Kidney glomerular epithelial cell (primary cell): ENCODE data around the gene MAGEA2B.
"Not testable (repeated sequence)": the region's sequence is repeated elsewhere in the genome, so short reads cannot be mapped to it uniquely, and the experiment has no call there.

Source experiments
- DNase-seq: peaks from one replicate; lab custom pipeline; 2025; lab: John Stamatoyannopoulos, UW

Gene MAGEA2B

GRCh38 chrX:152713815-152714787, at the start of gene MAGEA2B:
TSS of gene MAGEA2B (plus strand) at chrX:152714628. CDS start at chrX:152717107, 2,479 bp downstream.
- DNase-seq: not testable (repeated sequence)

GRCh38 chrX:152674135-152674534, 40.3 kb upstream of the MAGEA2B start:
- no peak for DNase-seq

GRCh38 chrX:152674652-152675051, 39.8 kb upstream of the MAGEA2B start:
- DNase-seq: not testable (repeated sequence)

GRCh38 chrX:152681012-152681411, 33.4 kb upstream of the MAGEA2B start:
- DNase-seq: not testable (repeated sequence)

GRCh38 chrX:152697952-152698931, 16.2 kb upstream of the MAGEA2B start, which contains the start of gene MAGEA3:
TSS of gene MAGEA3 (plus strand) at chrX:152698794. CDS start at chrX:152700833, 2,039 bp downstream.
- DNase-seq: not testable (repeated sequence)

GRCh38 chrX:152700390-152700789, 14.0 kb upstream of the MAGEA2B start:
- not testable (repeated sequence) for DNase-seq

GRCh38 chrX:152706500-152706899, 7.9 kb upstream of the MAGEA2B start:
- DNase-seq: not testable (repeated sequence)

GRCh38 chrX:152709173-152709572, 5.3 kb upstream of the MAGEA2B start, which contains the start of gene CSAG2:
TSS of gene CSAG2 (minus strand) at chrX:152709273. CDS start at chrX:152709112, 161 bp downstream.
- DNase-seq: not testable (repeated sequence)

- DNase-seq: not testable (repeated sequence)
Observed at GRCh38 chrX:152713195-152713594, 1.2 kb upstream of the MAGEA2B start.

GRCh38 chrX:152725409-152725808, 11.0 kb downstream of the MAGEA2B start:
- DNase-seq: no peak

GRCh38 chrX:152733261-152733975, 19.0 kb downstream of the MAGEA2B start, which contains the start of the genes CSAG1 and MAGEA12:
TSS of gene CSAG1 (minus strand) at chrX:152733721. CDS start at chrX:152732460, 1,261 bp downstream.
TSS of gene MAGEA12 (plus strand) at chrX:152733757. CDS start at chrX:152736162, 2,405 bp downstream.
- no peak for DNase-seq

GRCh38 chrX:152734143-152734858, 19.9 kb downstream of the MAGEA2B start:
- not testable (repeated sequence) for DNase-seq

GRCh38 chrX:152735101-152735500, 20.7 kb downstream of the MAGEA2B start:
- no peak for DNase-seq

- no peak for DNase-seq
Observed at GRCh38 chrX:152735860-152736511, 21.6 kb downstream of the MAGEA2B start.

GRCh38 chrX:152736528-152736927, 22.1 kb downstream of the MAGEA2B start:
- DNase-seq: not testable (repeated sequence)

- no peak for DNase-seq
Observed at GRCh38 chrX:152738560-152738959, 24.1 kb downstream of the MAGEA2B start.

- DNase-seq: not testable (repeated sequence)
Observed at GRCh38 chrX:152753686-152754650, 39.5 kb downstream of the MAGEA2B start, which contains the start of gene MAGEA2. TSS of gene MAGEA2 (minus strand) at chrX:152753842. CDS start at chrX:152751363, 2,479 bp downstream.

GRCh38 chrX:152754871-152755270, 40.4 kb downstream of the MAGEA2B start:
- DNase-seq: not testable (repeated sequence)
